WTC11 (cell line): ENCODE results near the gene OSCP1. TPM values are rescaled to one million over a fixed set of nuclear protein-coding genes. Genes with fewer than 3 reads are reported as not detected.

ENCODE experiments used
- ATAC-seq: fragments of 200-7000 bp; cut with Tn5 transposase; 2 replicates; pipeline ENCODE4 v1.10.0; 2021; ENCODE audit warnings: mild to moderate bottlenecking, moderate library complexity
- CTCF ChIA-PET: fragments of 300-600 bp; sonication (Branson Sonifier 250); formaldehyde crosslinking; loops from one replicate; lab custom pipeline; 2021; ENCODE audit warnings: antibody characterized with exemption; lab: Charles Lee
- POLR2A ChIA-PET: fragments of 350-600 bp; sonication (Branson Sonifier 250); formaldehyde crosslinking; loops from one replicate; lab custom pipeline; 2021; ENCODE audit warnings: antibody characterized with exemption; lab: Charles Lee
- DNase-seq: peaks from one replicate; pipeline ENCODE4 v3.0.0; 2021; ENCODE audit warnings: low spot score
- H3K27ac Mint-ChIP-seq: 2 replicates; pipeline ENCODE4 v1.8.0; 2021; ENCODE audit warnings: mixed read lengths
- H3K27me3 Mint-ChIP-seq: 2 replicates; pipeline ENCODE4 v1.8.0; 2021; ENCODE audit warnings: low read depth, mild to moderate bottlenecking, moderate library complexity, mixed read lengths
- H3K36me3 Mint-ChIP-seq: 2 replicates; pipeline ENCODE4 v1.8.0; 2021; ENCODE audit warnings: mixed read lengths
- H3K4me1 Mint-ChIP-seq: 2 replicates; pipeline ENCODE4 v1.8.0; 2022; ENCODE audit warnings: mixed read lengths
- H3K4me3 Mint-ChIP-seq: 2 replicates; pipeline ENCODE4 v1.8.0; 2021; ENCODE audit warnings: mild to moderate bottlenecking, moderate library complexity, mixed read lengths
- H3K9me3 Mint-ChIP-seq: 2 replicates; pipeline ENCODE4 v1.8.0; 2021; ENCODE audit warnings: mixed read lengths
- AFF4 ChIP-seq: sonication (generic); formaldehyde crosslinking; IDR thresholded peaks from 2 replicates; pipeline ENCODE4 v1.8.1; 2023; ENCODE audit warnings: mild to moderate bottlenecking, missing genetic modification reagents, borderline replicate concordance
- AR ChIP-seq: fragments of 250-450 bp; sonication (Bioruptor Pico); IDR thresholded peaks from 2 replicates; pipeline ENCODE4 v1.9.0; 2021; ENCODE audit warnings: mild to moderate bottlenecking
- ATF1 ChIP-seq: sonication (generic); formaldehyde crosslinking; IDR thresholded peaks from 2 replicates; pipeline ENCODE4 v1.8.1; 2023; ENCODE audit warnings: mild to moderate bottlenecking, moderate library complexity, missing genetic modification reagents
- ETV6 ChIP-seq: sonication (generic); formaldehyde crosslinking; IDR thresholded peaks from 2 replicates; pipeline ENCODE4 v1.8.1; 2022; ENCODE audit warnings: mild to moderate bottlenecking, missing genetic modification reagents
- HMGA2 ChIP-seq: fragments of 250-450 bp; sonication (Bioruptor Pico); IDR thresholded peaks from 2 replicates; pipeline ENCODE4 v1.4.0; 2021; ENCODE audit warnings: mild to moderate bottlenecking, moderate library complexity
- MYBL2 ChIP-seq: sonication (generic); formaldehyde crosslinking; IDR thresholded peaks from 2 replicates; pipeline ENCODE4 v1.8.1; 2023; ENCODE audit warnings: mild to moderate bottlenecking, moderate library complexity, missing genetic modification reagents
- NFATC4 ChIP-seq: fragments of 250-450 bp; sonication (Bioruptor Pico); IDR thresholded peaks from 2 replicates; pipeline ENCODE4 v1.9.0; 2021; ENCODE audit warnings: mild to moderate bottlenecking
- NFYB ChIP-seq: sonication (generic); formaldehyde crosslinking; conservative IDR thresholded peaks from 2 replicates; pipeline ENCODE4 v1.8.0; 2022; ENCODE audit warnings: low read depth, missing genetic modification reagents
- PRRX2 ChIP-seq: fragments of 250-450 bp; sonication (Bioruptor Pico); IDR thresholded peaks from 2 replicates; pipeline ENCODE4 v1.8.0; 2021; ENCODE audit warnings: mild to moderate bottlenecking
- RORB ChIP-seq: fragments of 250-450 bp; sonication (Bioruptor Pico); IDR thresholded peaks from 2 replicates; pipeline ENCODE4 v1.9.0; 2021; ENCODE audit warnings: mild to moderate bottlenecking
- SMAD3 ChIP-seq: sonication (generic); formaldehyde crosslinking; IDR thresholded peaks from 2 replicates; pipeline ENCODE4 v1.8.0; 2022; ENCODE audit warnings: missing genetic modification reagents, mild to moderate bottlenecking, borderline replicate concordance
- ZBTB21 ChIP-seq: sonication (generic); formaldehyde crosslinking; IDR thresholded peaks from 2 replicates; pipeline ENCODE4 v1.8.1; 2023; ENCODE audit warnings: mild to moderate bottlenecking, missing genetic modification reagents, borderline replicate concordance
- ZNF121 ChIP-seq: sonication (generic); formaldehyde crosslinking; IDR thresholded peaks from 2 replicates; pipeline ENCODE4 v1.8.0; 2023; ENCODE audit warnings: missing genetic modification reagents
- ZNF138 ChIP-seq: sonication (generic); formaldehyde crosslinking; conservative IDR thresholded peaks from 2 replicates; pipeline ENCODE4 v1.8.1; 2022; ENCODE audit warnings: mild to moderate bottlenecking, moderate library complexity, missing genetic modification reagents
- ZNF219 ChIP-seq: sonication (generic); formaldehyde crosslinking; IDR thresholded peaks from 2 replicates; pipeline ENCODE4 v1.8.0; 2023; ENCODE audit warnings: missing genetic modification reagents, mild to moderate bottlenecking, borderline replicate concordance
- ZNF232 ChIP-seq: sonication (generic); formaldehyde crosslinking; IDR thresholded peaks from 2 replicates; pipeline ENCODE4 v1.8.0; 2022; ENCODE audit warnings: mild to moderate bottlenecking, missing genetic modification reagents
- total RNA-seq: library from RNA; stranded (reverse); gene quantifications from 3 replicates; pipeline ENCODE4 v1.2.3, GENCODE V29; 2021
- TF ChIP-seq, protein P1 (sequence below): fragments of 250-450 bp; sonication (Bioruptor Pico); IDR thresholded peaks from 2 replicates; pipeline ENCODE4 v1.9.0; 2021; ENCODE audit warnings: mild to moderate bottlenecking, borderline replicate concordance
- TF ChIP-seq, protein P2 (sequence below): sonication (generic); formaldehyde crosslinking; IDR thresholded peaks from 2 replicates; pipeline ENCODE4 v1.8.0; 2022; ENCODE audit warnings: mild to moderate bottlenecking, missing genetic modification reagents
- TF ChIP-seq, protein P3 (sequence below): sonication (generic); formaldehyde crosslinking; IDR thresholded peaks from 2 replicates; pipeline ENCODE4 v1.8.1; 2022; ENCODE audit warnings: missing genetic modification reagents, borderline replicate concordance
- TF ChIP-seq, protein P4 (sequence below): sonication (generic); formaldehyde crosslinking; conservative IDR thresholded peaks from 2 replicates; pipeline ENCODE4 v1.8.1; 2023; ENCODE audit warnings: mild to moderate bottlenecking, low read depth, missing genetic modification reagents, moderate library complexity

Gene OSCP1
- total RNA-seq, 1 experiment from 2014 or later = 1.7 TPM

DNA sequence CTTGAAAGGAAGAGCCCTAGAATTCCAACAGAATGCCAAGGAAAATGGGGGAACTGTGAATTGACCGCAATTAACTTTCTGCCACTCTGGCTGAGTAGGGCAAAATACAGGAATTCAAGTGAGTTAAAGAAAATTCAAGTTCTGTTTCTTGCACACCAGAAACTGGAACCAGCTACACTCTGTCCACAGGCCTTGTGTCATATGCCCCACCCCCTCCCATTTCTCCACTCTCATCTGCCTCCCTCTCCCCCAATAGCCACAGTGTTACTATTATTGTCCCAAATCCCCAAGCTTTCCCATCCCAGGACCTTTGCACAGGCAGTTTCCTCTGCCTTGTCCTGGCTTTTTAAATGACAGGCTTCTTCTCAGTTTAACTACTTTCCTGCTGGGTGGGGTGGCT, 60.3 kb downstream of the OSCP1 start:
- Mint-ChIP-seq H3K4me1 (peaks cover 15% of the 10 kb centered on the region), H3K4me3 (no peak overlapping the region), H3K27ac (peak overlapping the region; percentile 8; the same call in 1 of the 2 replicates), H3K9me3 (no peaks in the 10 kb centered on the region), H3K36me3 (peaks cover 11% of the 10 kb centered on the region), H3K27me3 (no peaks in the 10 kb centered on the region)
- ChIA-PET POLR2A (no interaction called here), CTCF (interaction anchor here (1.4 kb wide), 1 partner anchor 21 kb away, joined by 3 read pairs; no protein-coding TSS in a partner anchor)
- ATAC-seq (no peak), DNase-seq (no peak)
- TF ChIP-seq ZNF138 (CRISPR knock-in tag) (no peak), AR (no peak), ATF1 (CRISPR knock-in tag) (no peak), NFATC4 (no peak), SMAD3 (CRISPR knock-in tag) (no peak), ZNF219 (CRISPR knock-in tag) (no peak), PRRX2 (CRISPR knock-in tag) (no peak), ETV6 (CRISPR knock-in tag) (no peak)
- TF ChIP-seq, protein P1, sequence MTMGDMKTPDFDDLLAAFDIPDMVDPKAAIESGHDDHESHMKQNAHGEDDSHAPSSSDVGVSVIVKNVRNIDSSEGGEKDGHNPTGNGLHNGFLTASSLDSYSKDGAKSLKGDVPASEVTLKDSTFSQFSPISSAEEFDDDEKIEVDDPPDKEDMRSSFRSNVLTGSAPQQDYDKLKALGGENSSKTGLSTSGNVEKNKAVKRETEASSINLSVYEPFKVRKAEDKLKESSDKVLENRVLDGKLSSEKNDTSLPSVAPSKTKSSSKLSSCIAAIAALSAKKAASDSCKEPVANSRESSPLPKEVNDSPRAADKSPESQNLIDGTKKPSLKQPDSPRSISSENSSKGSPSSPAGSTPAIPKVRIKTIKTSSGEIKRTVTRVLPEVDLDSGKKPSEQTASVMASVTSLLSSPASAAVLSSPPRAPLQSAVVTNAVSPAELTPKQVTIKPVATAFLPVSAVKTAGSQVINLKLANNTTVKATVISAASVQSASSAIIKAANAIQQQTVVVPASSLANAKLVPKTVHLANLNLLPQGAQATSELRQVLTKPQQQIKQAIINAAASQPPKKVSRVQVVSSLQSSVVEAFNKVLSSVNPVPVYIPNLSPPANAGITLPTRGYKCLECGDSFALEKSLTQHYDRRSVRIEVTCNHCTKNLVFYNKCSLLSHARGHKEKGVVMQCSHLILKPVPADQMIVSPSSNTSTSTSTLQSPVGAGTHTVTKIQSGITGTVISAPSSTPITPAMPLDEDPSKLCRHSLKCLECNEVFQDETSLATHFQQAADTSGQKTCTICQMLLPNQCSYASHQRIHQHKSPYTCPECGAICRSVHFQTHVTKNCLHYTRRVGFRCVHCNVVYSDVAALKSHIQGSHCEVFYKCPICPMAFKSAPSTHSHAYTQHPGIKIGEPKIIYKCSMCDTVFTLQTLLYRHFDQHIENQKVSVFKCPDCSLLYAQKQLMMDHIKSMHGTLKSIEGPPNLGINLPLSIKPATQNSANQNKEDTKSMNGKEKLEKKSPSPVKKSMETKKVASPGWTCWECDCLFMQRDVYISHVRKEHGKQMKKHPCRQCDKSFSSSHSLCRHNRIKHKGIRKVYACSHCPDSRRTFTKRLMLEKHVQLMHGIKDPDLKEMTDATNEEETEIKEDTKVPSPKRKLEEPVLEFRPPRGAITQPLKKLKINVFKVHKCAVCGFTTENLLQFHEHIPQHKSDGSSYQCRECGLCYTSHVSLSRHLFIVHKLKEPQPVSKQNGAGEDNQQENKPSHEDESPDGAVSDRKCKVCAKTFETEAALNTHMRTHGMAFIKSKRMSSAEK = no peak
- TF ChIP-seq, protein P2, sequence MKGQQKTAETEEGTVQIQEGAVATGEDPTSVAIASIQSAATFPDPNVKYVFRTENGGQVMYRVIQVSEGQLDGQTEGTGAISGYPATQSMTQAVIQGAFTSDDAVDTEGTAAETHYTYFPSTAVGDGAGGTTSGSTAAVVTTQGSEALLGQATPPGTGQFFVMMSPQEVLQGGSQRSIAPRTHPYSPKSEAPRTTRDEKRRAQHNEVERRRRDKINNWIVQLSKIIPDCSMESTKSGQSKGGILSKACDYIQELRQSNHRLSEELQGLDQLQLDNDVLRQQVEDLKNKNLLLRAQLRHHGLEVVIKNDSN = no peak
- TF ChIP-seq, protein P3, sequence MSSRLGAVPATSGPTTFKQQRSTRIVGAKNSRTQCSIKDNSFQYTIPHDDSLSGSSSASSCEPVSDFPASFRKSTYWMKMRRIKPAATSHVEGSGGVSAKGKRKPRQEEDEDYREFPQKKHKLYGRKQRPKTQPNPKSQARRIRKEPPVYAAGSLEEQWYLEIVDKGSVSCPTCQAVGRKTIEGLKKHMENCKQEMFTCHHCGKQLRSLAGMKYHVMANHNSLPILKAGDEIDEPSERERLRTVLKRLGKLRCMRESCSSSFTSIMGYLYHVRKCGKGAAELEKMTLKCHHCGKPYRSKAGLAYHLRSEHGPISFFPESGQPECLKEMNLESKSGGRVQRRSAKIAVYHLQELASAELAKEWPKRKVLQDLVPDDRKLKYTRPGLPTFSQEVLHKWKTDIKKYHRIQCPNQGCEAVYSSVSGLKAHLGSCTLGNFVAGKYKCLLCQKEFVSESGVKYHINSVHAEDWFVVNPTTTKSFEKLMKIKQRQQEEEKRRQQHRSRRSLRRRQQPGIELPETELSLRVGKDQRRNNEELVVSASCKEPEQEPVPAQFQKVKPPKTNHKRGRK (CRISPR knock-in tag) = no peak

DNA sequence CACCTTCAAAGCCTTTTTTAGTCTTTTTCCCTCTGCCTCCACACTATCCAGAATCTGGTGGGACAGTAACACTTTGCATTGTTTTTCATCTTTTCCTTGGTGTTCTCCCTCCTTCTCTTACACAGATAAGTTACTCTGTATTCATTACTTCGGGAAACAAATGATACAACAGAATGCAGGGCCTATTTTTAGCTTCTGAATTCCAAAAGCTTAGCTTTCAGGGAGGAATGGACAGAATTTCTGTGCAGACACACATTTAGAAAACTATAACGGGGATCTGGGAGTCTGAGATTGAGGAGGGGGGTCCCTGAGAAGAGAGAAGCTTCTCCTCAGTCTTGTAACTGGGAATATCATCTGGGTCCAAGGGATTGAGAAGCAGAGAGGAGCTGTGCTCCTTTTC, 61.0 kb downstream of the OSCP1 start:
- Mint-ChIP-seq H3K4me1 (peaks cover 22% of the 10 kb centered on the region), H3K36me3 (peaks cover 11% of the 10 kb centered on the region)
- POLR2A ChIA-PET = interaction anchor here (5.9 kb wide), 1 partner anchor 9 kb away, joined by 172 read pairs; the partner anchor contains the start of gene LSM10

More for the DNA sequence above, 61.0 kb downstream of the OSCP1 start:
- Mint-ChIP-seq H3K27ac (peak overlapping the region; percentile 8; the same call in 1 of the 2 replicates), H3K27me3 (no peaks in the 10 kb centered on the region), H3K4me3 (no peak overlapping the region), H3K9me3 (no peaks in the 10 kb centered on the region)
- DNase-seq (no peak), ATAC-seq (no peak)
- CTCF ChIA-PET = interaction anchor here (1.0 to 1.4 kb wide), 2 partner anchors 20 to 30 kb away, joined by 3 to 4 read pairs; no protein-coding TSS in a partner anchor
- TF ChIP-seq ZBTB21 (CRISPR knock-in tag) (no peak), MYBL2 (no peak), ZNF121 (CRISPR knock-in tag) (no peak), AFF4 (CRISPR knock-in tag) (no peak), HMGA2 (CRISPR knock-in tag) (no peak), RORB (CRISPR knock-in tag) (no peak), NFYB (no peak), ZNF232 (CRISPR knock-in tag) (no peak), ZNF219 (CRISPR knock-in tag) (no peak)
- TF ChIP-seq, protein P4, sequence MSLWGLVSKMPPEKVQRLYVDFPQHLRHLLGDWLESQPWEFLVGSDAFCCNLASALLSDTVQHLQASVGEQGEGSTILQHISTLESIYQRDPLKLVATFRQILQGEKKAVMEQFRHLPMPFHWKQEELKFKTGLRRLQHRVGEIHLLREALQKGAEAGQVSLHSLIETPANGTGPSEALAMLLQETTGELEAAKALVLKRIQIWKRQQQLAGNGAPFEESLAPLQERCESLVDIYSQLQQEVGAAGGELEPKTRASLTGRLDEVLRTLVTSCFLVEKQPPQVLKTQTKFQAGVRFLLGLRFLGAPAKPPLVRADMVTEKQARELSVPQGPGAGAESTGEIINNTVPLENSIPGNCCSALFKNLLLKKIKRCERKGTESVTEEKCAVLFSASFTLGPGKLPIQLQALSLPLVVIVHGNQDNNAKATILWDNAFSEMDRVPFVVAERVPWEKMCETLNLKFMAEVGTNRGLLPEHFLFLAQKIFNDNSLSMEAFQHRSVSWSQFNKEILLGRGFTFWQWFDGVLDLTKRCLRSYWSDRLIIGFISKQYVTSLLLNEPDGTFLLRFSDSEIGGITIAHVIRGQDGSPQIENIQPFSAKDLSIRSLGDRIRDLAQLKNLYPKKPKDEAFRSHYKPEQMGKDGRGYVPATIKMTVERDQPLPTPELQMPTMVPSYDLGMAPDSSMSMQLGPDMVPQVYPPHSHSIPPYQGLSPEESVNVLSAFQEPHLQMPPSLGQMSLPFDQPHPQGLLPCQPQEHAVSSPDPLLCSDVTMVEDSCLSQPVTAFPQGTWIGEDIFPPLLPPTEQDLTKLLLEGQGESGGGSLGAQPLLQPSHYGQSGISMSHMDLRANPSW (CRISPR knock-in tag) = no peak
